Smooth muscle cell (in vitro differentiated cells): ENCODE data around the gene ATP11A. TPM values are rescaled to one million over a fixed set of nuclear protein-coding genes. Genes with fewer than 3 reads are reported as not detected.

ENCODE experiments used
- DNase-seq: peaks from one replicate; lab custom pipeline; 2025; ENCODE audit not compliant: unreplicated experiment; lab: John Stamatoyannopoulos, UW
- H2AFZ ChIP-seq: fragments of 200-600 bp; sonication (generic); 2 replicates; pipeline ENCODE4 v1.6.0; 2016; ENCODE audit warnings: antibody characterized with exemption, low read depth, mild to moderate bottlenecking
- H3F3A ChIP-seq: fragments of 200-600 bp; sonication (generic); 2 replicates; pipeline ENCODE4 v1.6.0; 2017; ENCODE audit warnings: antibody characterized with exemption, low read depth
- H3K27ac ChIP-seq: fragments of 200-600 bp; sonication (generic); 2 replicates; pipeline ENCODE4 v1.5.1; 2016; ENCODE audit warnings: low read depth, mild to moderate bottlenecking
- H3K27me3 ChIP-seq: fragments of 200-600 bp; sonication (generic); 2 replicates; pipeline ENCODE4 v1.6.1; 2016; ENCODE audit warnings: low read depth, mild to moderate bottlenecking
- H3K36me3 ChIP-seq: fragments of 200-600 bp; sonication (generic); 2 replicates; pipeline ENCODE4 v1.5.1; 2016; ENCODE audit warnings: low read depth
- H3K4me1 ChIP-seq: fragments of 200-600 bp; sonication (generic); 2 replicates; pipeline ENCODE4 v1.5.1; 2016; ENCODE audit warnings: low read depth
- H3K4me2 ChIP-seq: fragments of 200-600 bp; sonication (generic); 2 replicates; pipeline ENCODE4 v1.6.0; 2016; ENCODE audit warnings: mild to moderate bottlenecking
- H3K4me3 ChIP-seq: fragments of 200-600 bp; sonication (generic); 2 replicates; pipeline ENCODE4 v1.5.1; 2016; ENCODE audit warnings: mild to moderate bottlenecking
- H3K79me2 ChIP-seq: fragments of 200-600 bp; sonication (generic); 2 replicates; pipeline ENCODE4 v1.6.0; 2016; ENCODE audit warnings: low read depth, mild to moderate bottlenecking
- H3K9ac ChIP-seq: fragments of 200-600 bp; sonication (generic); 2 replicates; pipeline ENCODE4 v1.6.0; 2016; ENCODE audit warnings: low read depth
- H3K9me3 ChIP-seq: fragments of 200-600 bp; sonication (generic); replicated peaks from 2 replicates; pipeline ENCODE4 v1.5.1; 2016; ENCODE audit warnings: low read depth
- H4K20me1 ChIP-seq: fragments of 200-600 bp; sonication (generic); 2 replicates; pipeline ENCODE4 v1.6.0; 2016; ENCODE audit warnings: low read depth
- CTCF ChIP-seq: fragments of 200-600 bp; sonication (generic); IDR thresholded peaks from 2 replicates; pipeline ENCODE4 v1.5.1; 2017; ENCODE audit warnings: borderline replicate concordance, mild to moderate bottlenecking, antibody characterized with exemption; ENCODE audit not compliant: insufficient read depth, poor library complexity, severe bottlenecking
- WGBS: methylation state at CpG from one replicate; pipeline ENCODE4 v1.1.7; 2016; ENCODE audit warnings: low lambda C conversion rate; 5-methylcytosine and 5-hydroxymethylcytosine counted together
- polyA plus RNA-seq: library from polyadenylated mRNA; unstranded; fragments of >200 nt; fragmentation: Nextera tagmentation; extraction: Ambion mirVana; gene quantifications from 2 replicates; pipeline ENCODE4 v1.2.1, GENCODE V29; 2016
- total RNA-seq: library from RNA; depleted of rRNA; stranded (reverse); fragments of >200 nt; gene quantifications from 2 replicates; pipeline ENCODE4 v1.2.3, GENCODE V29; 2014

Gene ATP11A
- total and polyA plus RNA-seq, 2 experiments from 2014 or later, result 6.5 to 7.5 TPM

GRCh38 chr13:112815871-112816270, 126.0 kb downstream of the ATP11A start:
- H3K4me2 ChIP-seq, result no peak overlapping the region
- H3K4me3 ChIP-seq, result no peak overlapping the region
- WGBS, result 98% methylated on average over 13 of the region's 13 CpGs
- H3K36me3 ChIP-seq, result peaks cover 12% of the 10 kb centered on the region
- H3K79me2 ChIP-seq, result no peaks in the 10 kb centered on the region
- no peaks in the 10 kb centered on the region for H3K4me1 ChIP-seq
- no peak overlapping the region for H3K27ac ChIP-seq
- no peak overlapping the region for H2AFZ ChIP-seq
- no peak for TF ChIP-seq CTCF
- H3F3A ChIP-seq, result no peaks in the 10 kb centered on the region
- no peak overlapping the region for H3K9ac ChIP-seq
- H4K20me1 ChIP-seq, result no peaks in the 10 kb centered on the region
- H3K27me3 ChIP-seq, result no peaks in the 10 kb centered on the region
- DNase-seq, result no peak
- H3K9me3 ChIP-seq, result no peaks in the 10 kb centered on the region

- Histone ChIP-seq H3K27ac (no peak overlapping the region), H3K9ac (no peak overlapping the region), H3K4me3 (no peak overlapping the region), H3K79me2 (no peaks in the 10 kb centered on the region), H3K4me2 (no peak overlapping the region), H3K9me3 (no peaks in the 10 kb centered on the region), H3K27me3 (no peaks in the 10 kb centered on the region), H3K36me3 (peaks cover 13% of the 10 kb centered on the region), H4K20me1 (no peaks in the 10 kb centered on the region), H3F3A (no peaks in the 10 kb centered on the region), H3K4me1 (no peaks in the 10 kb centered on the region), H2AFZ (no peak overlapping the region)
- WGBS, result 99% methylated on average over 37 of the region's 38 CpGs
- no peak for DNase-seq
- TF ChIP-seq CTCF, result no peak
These were observed 128.3 kb downstream of the ATP11A start for GRCh38 chr13:112818040-112818697.

GRCh38 chr13:112818698-112819045, 128.8 kb downstream of the ATP11A start:
- Histone ChIP-seq H4K20me1 (no peaks in the 10 kb centered on the region), H3K9ac (no peak overlapping the region), H3K4me2 (no peak overlapping the region), H3K4me1 (no peaks in the 10 kb centered on the region), H3F3A (no peaks in the 10 kb centered on the region), H3K79me2 (no peaks in the 10 kb centered on the region), H3K36me3 (peaks cover 13% of the 10 kb centered on the region), H2AFZ (no peak overlapping the region), H3K9me3 (no peaks in the 10 kb centered on the region), H3K27ac (no peak overlapping the region), H3K27me3 (no peaks in the 10 kb centered on the region), H3K4me3 (no peak overlapping the region)
- no peak for TF ChIP-seq CTCF
- no peak for DNase-seq
- WGBS, result over 99% methylated on average over 7 of the region's 7 CpGs

GRCh38 chr13:112819111-112819510, 129.3 kb downstream of the ATP11A start:
- no peaks in the 10 kb centered on the region for H3K4me1 ChIP-seq
- peaks cover 13% of the 10 kb centered on the region for H3K36me3 ChIP-seq
- DNase-seq, result no peak
- H3K27ac ChIP-seq, result no peak overlapping the region
- H3K4me2 ChIP-seq, result no peak overlapping the region
- H3K4me3 ChIP-seq, result no peak overlapping the region
- no peaks in the 10 kb centered on the region for H4K20me1 ChIP-seq
- no peak overlapping the region for H3K9ac ChIP-seq
- no peaks in the 10 kb centered on the region for H3K79me2 ChIP-seq
- WGBS, result over 99% methylated on average over 13 of the region's 13 CpGs
- no peaks in the 10 kb centered on the region for H3K9me3 ChIP-seq
- H3K27me3 ChIP-seq, result no peaks in the 10 kb centered on the region
- H3F3A ChIP-seq, result no peaks in the 10 kb centered on the region
- no peak overlapping the region for H2AFZ ChIP-seq
- TF ChIP-seq CTCF, result no peak
